Measurements from ENCODE around the gene SORCS2. TPM values are rescaled to one million over a fixed set of nuclear protein-coding genes. Genes with fewer than 3 reads are reported as not detected.

Gene SORCS2
- total RNA-seq, 4 donors from 2014 or later: 0.07 to 1.2 (median 0.11) TPM

DNA sequence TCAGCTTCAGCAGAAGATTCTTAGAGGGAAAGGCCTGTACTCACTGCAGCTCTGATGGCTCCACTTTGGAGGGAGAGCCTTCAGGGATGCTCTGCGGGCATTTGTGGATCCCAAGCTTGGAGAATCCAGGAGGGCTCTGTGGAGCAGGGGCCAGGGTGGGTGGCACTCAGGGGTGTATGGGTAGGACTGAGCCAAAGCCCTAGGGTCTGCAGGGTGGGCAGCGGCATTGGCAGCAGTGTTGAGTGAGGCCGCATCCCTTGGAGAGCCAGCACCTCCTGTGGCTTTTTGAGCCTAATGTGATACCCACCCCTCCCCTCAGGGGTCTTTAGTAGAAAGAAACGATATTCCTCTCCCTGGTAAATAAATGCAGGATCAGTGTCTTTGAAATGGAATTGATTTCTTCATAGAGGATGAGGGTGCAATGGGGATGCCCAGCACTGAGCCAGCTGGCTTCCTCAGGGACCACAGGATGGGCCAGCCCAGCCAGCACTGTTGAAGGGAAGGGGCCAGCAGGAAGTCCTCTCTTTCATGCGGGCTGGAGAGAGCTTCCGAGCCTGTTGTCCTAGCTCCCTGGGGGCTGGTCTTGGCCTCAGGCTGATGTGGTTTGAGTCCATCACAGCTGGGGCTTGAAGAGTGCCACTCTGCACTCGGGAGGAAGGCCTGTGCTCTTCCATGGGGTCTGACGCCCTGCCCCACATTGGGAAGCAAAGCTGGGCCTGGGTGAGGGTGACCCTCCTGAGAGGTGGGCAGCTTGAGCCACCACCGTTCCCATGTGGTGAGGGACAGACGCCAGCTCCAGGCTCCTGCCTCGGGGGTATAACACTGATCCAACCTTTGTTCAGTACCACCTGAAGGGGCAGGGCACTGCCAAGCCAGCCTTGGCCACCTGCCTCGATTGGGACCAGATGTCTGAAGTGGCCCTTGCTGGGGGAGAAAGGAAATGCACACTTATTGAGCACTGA lies 192.9 kb downstream of the SORCS2 start:
- no peak overlapping the region for H3K27ac ChIP-seq
- H3K9me3 ChIP-seq: no peaks in the 10 kb centered on the region
- H3K4me3 ChIP-seq: no peak overlapping the region
- no peaks in the 10 kb centered on the region for H3K36me3 ChIP-seq
- ATAC-seq: no peak
- no peaks in the 10 kb centered on the region for H3K4me1 ChIP-seq
- no peak for DNase-seq
- in situ Hi-C loops (cut with MboI; ENCODE audit: low sequenced_read_pairs in 4 of 4) (no loop called here), intact Hi-C loops (cut with DNase I; ENCODE audit: low total_unique reads) (no loop called here)
- TF ChIP-seq, protein P1, sequence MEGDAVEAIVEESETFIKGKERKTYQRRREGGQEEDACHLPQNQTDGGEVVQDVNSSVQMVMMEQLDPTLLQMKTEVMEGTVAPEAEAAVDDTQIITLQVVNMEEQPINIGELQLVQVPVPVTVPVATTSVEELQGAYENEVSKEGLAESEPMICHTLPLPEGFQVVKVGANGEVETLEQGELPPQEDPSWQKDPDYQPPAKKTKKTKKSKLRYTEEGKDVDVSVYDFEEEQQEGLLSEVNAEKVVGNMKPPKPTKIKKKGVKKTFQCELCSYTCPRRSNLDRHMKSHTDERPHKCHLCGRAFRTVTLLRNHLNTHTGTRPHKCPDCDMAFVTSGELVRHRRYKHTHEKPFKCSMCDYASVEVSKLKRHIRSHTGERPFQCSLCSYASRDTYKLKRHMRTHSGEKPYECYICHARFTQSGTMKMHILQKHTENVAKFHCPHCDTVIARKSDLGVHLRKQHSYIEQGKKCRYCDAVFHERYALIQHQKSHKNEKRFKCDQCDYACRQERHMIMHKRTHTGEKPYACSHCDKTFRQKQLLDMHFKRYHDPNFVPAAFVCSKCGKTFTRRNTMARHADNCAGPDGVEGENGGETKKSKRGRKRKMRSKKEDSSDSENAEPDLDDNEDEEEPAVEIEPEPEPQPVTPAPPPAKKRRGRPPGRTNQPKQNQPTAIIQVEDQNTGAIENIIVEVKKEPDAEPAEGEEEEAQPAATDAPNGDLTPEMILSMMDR (IDR thresholded peaks at IDR 0.05 in 4 of 5, conservative IDR thresholded peaks at IDR 0.05 in 1 of 5): no peak
- TF ChIP-seq POLR2A (IDR thresholded peaks at IDR 0.05): no peak
- H3K27me3 ChIP-seq: no peaks in the 10 kb centered on the region

DNA sequence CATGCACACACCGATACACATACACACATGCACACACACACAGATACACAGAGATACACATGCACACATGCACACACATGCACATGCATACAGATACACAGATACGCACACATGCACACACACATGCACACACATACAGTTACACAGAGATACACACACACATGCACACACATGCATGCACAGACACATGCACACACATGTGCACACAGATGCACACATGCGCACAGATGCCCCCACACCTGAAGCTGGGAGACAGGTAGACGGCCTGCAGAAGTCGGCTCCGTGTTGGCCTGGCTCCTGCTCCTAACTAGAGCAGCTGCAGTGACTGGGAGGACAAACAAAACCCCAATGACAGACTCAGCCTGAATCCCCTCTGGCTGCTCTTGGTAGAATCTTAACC lies 195.6 kb downstream of the SORCS2 start:
- H3K27ac ChIP-seq: no peak overlapping the region
- ATAC-seq: no peak
- H3K9me3 ChIP-seq: no peaks in the 10 kb centered on the region
- H3K27me3 ChIP-seq: peaks cover 1 to 3% (median 3%) of the 10 kb centered on the region in 3 donors
- in situ Hi-C loops (cut with MboI; ENCODE audit: low sequenced_read_pairs in 4 of 4): no loop called here
- TF ChIP-seq, protein P1 (IDR thresholded peaks at IDR 0.05 in 4 of 5, conservative IDR thresholded peaks at IDR 0.05 in 1 of 5): no peak
- TF ChIP-seq POLR2A (IDR thresholded peaks at IDR 0.05): no peak
- intact Hi-C loops (cut with DNase I; ENCODE audit: low total_unique reads): no loop called here
- no peak for DNase-seq
- no peaks in the 10 kb centered on the region for H3K36me3 ChIP-seq
- H3K4me3 ChIP-seq: no peak overlapping the region
- H3K4me1 ChIP-seq: no peaks in the 10 kb centered on the region

GRCh38 chr4:7388627-7389026 lies 196.3 kb downstream of the SORCS2 start:
- DNase-seq: no peak
- no peak overlapping the region for H3K4me3 ChIP-seq
- in situ Hi-C loops (cut with MboI; ENCODE audit: low sequenced_read_pairs in 4 of 4) (no loop called here), intact Hi-C loops (cut with DNase I; ENCODE audit: low total_unique reads) (no loop called here)
- H3K36me3 ChIP-seq: no peaks in the 10 kb centered on the region
- TF ChIP-seq, protein P1 (IDR thresholded peaks at IDR 0.05 in 4 of 5, conservative IDR thresholded peaks at IDR 0.05 in 1 of 5): no peak
- TF ChIP-seq POLR2A (IDR thresholded peaks at IDR 0.05): no peak
- H3K9me3 ChIP-seq: no peaks in the 10 kb centered on the region
- peaks cover 3 to 8% (median 6%) of the 10 kb centered on the region in 3 donors for H3K27me3 ChIP-seq
- H3K27ac ChIP-seq: no peak overlapping the region
- no peaks in the 10 kb centered on the region for H3K4me1 ChIP-seq
- ATAC-seq: no peak

DNA sequence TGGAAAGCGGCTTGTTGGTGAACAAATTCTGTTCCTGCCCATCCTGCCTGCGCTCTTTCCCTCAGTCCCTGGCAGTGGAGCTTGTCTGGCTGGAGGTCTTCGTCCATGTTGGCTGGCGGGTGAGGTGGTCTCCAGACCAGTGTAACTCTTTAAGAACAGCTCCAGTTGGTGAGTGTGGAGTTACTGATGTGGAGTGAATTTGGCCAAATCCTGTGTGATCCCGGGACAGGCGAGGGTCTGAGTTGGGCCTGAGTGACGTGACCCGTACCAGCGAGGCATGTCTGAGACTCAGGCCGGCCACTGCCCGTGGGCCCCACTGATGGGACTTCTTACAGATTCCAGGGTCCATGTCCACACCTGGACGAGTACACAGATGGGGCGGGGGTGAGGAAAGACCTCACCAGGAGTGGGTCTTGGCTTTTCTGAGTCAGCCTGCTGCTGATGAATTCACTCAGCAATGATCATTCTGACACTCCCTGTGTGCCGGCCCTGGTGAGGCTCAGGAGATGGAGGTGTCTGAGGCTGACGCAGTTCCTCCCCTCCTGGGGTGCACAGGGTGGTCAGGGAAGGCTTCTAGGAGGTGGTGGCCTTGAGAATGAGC lies 196.9 kb downstream of the SORCS2 start:
- intact Hi-C loops (cut with DNase I; ENCODE audit: low total_unique reads): no loop called here
- H3K36me3 ChIP-seq: no peaks in the 10 kb centered on the region
- no peak for DNase-seq
- TF ChIP-seq POLR2A (IDR thresholded peaks at IDR 0.05): no peak
- TF ChIP-seq, protein P1 (IDR thresholded peaks at IDR 0.05 in 4 of 5, conservative IDR thresholded peaks at IDR 0.05 in 1 of 5): no peak
- H3K4me1 ChIP-seq: no peaks in the 10 kb centered on the region
- in situ Hi-C loops (cut with MboI; ENCODE audit: low sequenced_read_pairs in 4 of 4): no loop called here
- H3K27ac ChIP-seq: no peak overlapping the region
- no peak for ATAC-seq
- no peaks in the 10 kb centered on the region for H3K9me3 ChIP-seq
- no peak overlapping the region for H3K4me3 ChIP-seq
- peaks cover 3 to 8% (median 6%) of the 10 kb centered on the region in 3 donors for H3K27me3 ChIP-seq

All from gastrocnemius medialis (tissue), 4 donors.